GM12878 (cell line): ENCODE measurements around the gene LEKR1. TPM values are rescaled to one million over a fixed set of nuclear protein-coding genes. Genes with fewer than 3 reads are reported as not detected.

Experiments used
- ATAC-seq: fragments of 200-7000 bp; cut with Tn5 transposase; 3 replicates; pipeline ENCODE4 v1.9.1; 2020; ENCODE audit warnings: mild to moderate bottlenecking, moderate library complexity
- BruUV-seq: library from RNA; stranded (reverse); fragments of 400-500 nt; replicated peaks from 2 replicates; lab custom pipeline; 2021; lab: Mats Ljungman, UMichigan
- CTCF ChIA-PET: fragments of 300-600 bp; sonication (Branson Sonifier 250); formaldehyde crosslinking; extraction: SDS; loops from one replicate; lab custom pipeline; 2021; ENCODE audit warnings: inconsistent platforms; lab: Yijun Ruan, JAX
- POLR2A ChIA-PET: fragments of 350-600 bp; formaldehyde crosslinking; extraction: SDS; loops from one replicate; lab custom pipeline; 2021; ENCODE audit warnings: inconsistent platforms; lab: Charles Lee
- RAD21 ChIA-PET: fragments of 300-600 bp; sonication (Branson Sonifier 250); formaldehyde crosslinking; loops from one replicate; lab custom pipeline; 2023; ENCODE audit warnings: antibody characterized with exemption; ENCODE audit not compliant: unreplicated experiment; lab: Charles Lee
- SMC1A ChIA-PET: fragments of 300-600 bp; sonication (Branson Sonifier 250); formaldehyde crosslinking; loops from one replicate; lab custom pipeline; 2023; ENCODE audit not compliant: unreplicated experiment, uncharacterized antibody; lab: Charles Lee
- DNase-seq: peaks from one replicate; pipeline ENCODE4 v3.0.0-alpha.2; 2011; ENCODE audit warnings: low read depth, low spot score
- FAIRE-seq: peaks from 3 replicates; lab custom pipeline; 2011; peaks lifted over from hg19 to GRCh38; lab: Jason Lieb, UNC
- H2AFZ ChIP-seq: 2 replicates; pipeline ENCODE4 v1.6.0; 2011; ENCODE audit warnings: low read depth, low read length, control low read depth; ENCODE audit not compliant: control insufficient read depth
- H3K27ac ChIP-seq: 2 replicates; pipeline ENCODE4 v1.5.1; 2011; ENCODE audit warnings: control low read depth; ENCODE audit not compliant: control insufficient read depth, insufficient read depth
- H3K27me3 ChIP-seq, 2 experiments: replicated peaks in 1 of 2; 2 replicates each; pipeline versions ENCODE4 v1.6.0 to v1.6.1; 2011; ENCODE audit warnings: low read length in 1 of 2; ENCODE audit not compliant: control insufficient read depth in 2 of 2, insufficient read depth in 2 of 2
- H3K36me3 ChIP-seq, 2 experiments: 2 replicates each; pipeline ENCODE4 v1.5.1; 2011; ENCODE audit warnings: low read length in 1 of 2; ENCODE audit not compliant: control insufficient read depth in 2 of 2, insufficient read depth in 2 of 2
- H3K4me1 ChIP-seq: 2 replicates; pipeline ENCODE4 v1.6.1; 2011; ENCODE audit warnings: mild to moderate bottlenecking, low read length, moderate library complexity, mixed read lengths; ENCODE audit not compliant: control insufficient read depth, insufficient read depth
- H3K4me2 ChIP-seq: 2 replicates; pipeline ENCODE4 v1.6.0; 2011; ENCODE audit warnings: control low read depth; ENCODE audit not compliant: control insufficient read depth, insufficient read depth
- H3K4me3 ChIP-seq: fragments of 200-600 bp; sonication (generic); 2 replicates; pipeline ENCODE4 v1.5.1; 2016
- H3K79me2 ChIP-seq: 2 replicates; pipeline ENCODE4 v1.6.0; 2011; ENCODE audit warnings: low read length; ENCODE audit not compliant: control insufficient read depth, insufficient read depth
- H3K9ac ChIP-seq: 2 replicates; pipeline ENCODE4 v1.8.0; 2011; ENCODE audit warnings: low read length, control low read depth, mixed read lengths; ENCODE audit not compliant: control insufficient read depth, insufficient read depth
- H3K9me3 ChIP-seq: replicated peaks from 3 replicates; pipeline ENCODE4 v1.5.1; 2011; ENCODE audit warnings: mild to moderate bottlenecking, low read length; ENCODE audit not compliant: control insufficient read depth, insufficient read depth
- H4K20me1 ChIP-seq: 2 replicates; pipeline ENCODE4 v1.6.0; 2011; ENCODE audit not compliant: control insufficient read depth, insufficient read depth
- BACH1 ChIP-seq: fragments of 450-650 bp; IDR thresholded peaks from 2 replicates; pipeline ENCODE4 v1.6.1; 2017; ENCODE audit warnings: mild to moderate bottlenecking, borderline replicate concordance
- CREB1 ChIP-seq: IDR thresholded peaks from 2 replicates; pipeline ENCODE4 v1.6.1; 2012; ENCODE audit warnings: low read depth, mild to moderate bottlenecking, inconsistent platforms
- E2F8 ChIP-seq: fragments of 450-650 bp; IDR thresholded peaks from 2 replicates; pipeline ENCODE4 v1.6.1; 2018; ENCODE audit warnings: mild to moderate bottlenecking, low read depth, moderate library complexity; ENCODE audit not compliant: partially characterized antibody
- E4F1 ChIP-seq: fragments of 450-650 bp; IDR thresholded peaks from 2 replicates; pipeline ENCODE4 v1.6.1; 2018; ENCODE audit warnings: borderline replicate concordance, mild to moderate bottlenecking; ENCODE audit not compliant: partially characterized antibody
- ELK1 ChIP-seq: IDR thresholded peaks from 2 replicates; pipeline ENCODE4 v1.6.1; 2012; ENCODE audit warnings: low read depth, low read length, improper control_type of control experiment
- EZH2 ChIP-seq: IDR thresholded peaks from 2 replicates; pipeline ENCODE4 v1.6.1; 2012; ENCODE audit warnings: low read depth, mild to moderate bottlenecking, control low read depth, inconsistent platforms, low read length, borderline replicate concordance; ENCODE audit not compliant: control insufficient read depth
- NFYB ChIP-seq: IDR thresholded peaks from 2 replicates; pipeline ENCODE4 v1.6.1; 2011; ENCODE audit warnings: low read depth, mild to moderate bottlenecking, low read length, improper control_type of control experiment, moderate library complexity; ENCODE audit not compliant: insufficient read depth
- PAX8 ChIP-seq: fragments of 450-650 bp; IDR thresholded peaks from 2 replicates; pipeline ENCODE4 v1.6.1; 2017; ENCODE audit warnings: mild to moderate bottlenecking, moderate library complexity
- RAD51 ChIP-seq: fragments of 450-650 bp; IDR thresholded peaks from 2 replicates; pipeline ENCODE4 v1.6.1; 2016; ENCODE audit warnings: moderate library complexity, mild to moderate bottlenecking, inconsistent platforms
- RB1 ChIP-seq: fragments of 450-650 bp; formaldehyde crosslinking; IDR thresholded peaks from 2 replicates; pipeline ENCODE4 v1.6.1; 2017; ENCODE audit warnings: mild to moderate bottlenecking, borderline replicate concordance
- SUZ12 ChIP-seq: fragments of 200-600 bp; sonication (generic); IDR thresholded peaks from one replicate; pipeline ENCODE4 v1.6.1; 2018; ENCODE audit warnings: antibody characterized with exemption, mild to moderate bottlenecking; ENCODE audit not compliant: unreplicated experiment
- TBL1XR1 ChIP-seq: IDR thresholded peaks from 2 replicates; pipeline ENCODE4 v1.6.1; 2012; ENCODE audit warnings: low read depth, low read length, improper control_type of control experiment
- ZNF207 ChIP-seq: fragments of 450-650 bp; IDR thresholded peaks from 2 replicates; pipeline ENCODE4 v1.6.1; 2014; ENCODE audit warnings: antibody characterized with exemption, mild to moderate bottlenecking, borderline replicate concordance
- WGBS: methylation state at CpG from one replicate; pipeline ENCODE4 v1.1.6; 2016; ENCODE audit warnings: low lambda C conversion rate; ENCODE audit not compliant: insufficient replicate concordance, insufficient coverage; ENCODE audit errors: missing lambda C conversion rate; 5-methylcytosine and 5-hydroxymethylcytosine counted together
- in situ Hi-C: fragments of 300-500 bp; cut with MboI; formaldehyde crosslinking; loops from 9 replicates; pipeline ENCODE4 v1.14.3; 2018; ENCODE audit warnings: mixed read lengths
- intact Hi-C: fragments of 100-400 bp; cut with micrococcal nuclease; formaldehyde crosslinking; loops from one replicate; pipeline ENCODE4 v1.14.2; 2022; ENCODE audit not compliant: unreplicated experiment
- polyA plus RNA-seq, 11 experiments: library from polyadenylated mRNA; depleted of rRNA in 4 of 11; unstranded in 6 of 11; stranded (reverse) in 5 of 11; fragments of >200 nt; fragmentation: Nextera tagmentation in 4 of 11; fragmentation: Illumina TruSeq in 1 of 11; extraction: Ambion mirVana in 4 of 11; extraction: Trizol in 1 of 11; gene quantifications; 1 replicate in 1 of 11; 2 replicates in 10 of 11; pipeline versions ENCODE4 v1.2.1 to v1.2.3, GENCODE V29; 2011 to 2016; ENCODE audit warnings: inconsistent platforms in 2 of 11, missing spikeins in 2 of 11, low read depth in 1 of 11
- total RNA-seq, 4 experiments: library from RNA; depleted of rRNA in 3 of 4; stranded (reverse); fragments of >200 nt in 3 of 4; fragmentation: Illumina TruSeq in 1 of 4; extraction: Trizol in 1 of 4; gene quantifications; 2 replicates each; pipeline versions ENCODE4 v1.2.1 to v1.2.3, GENCODE V29; 2013 to 2021

Gene LEKR1
- total and polyA plus RNA-seq, 10 of the 15 experiments (the other 5 are each of a cell fraction or from before 2014, with no cell fraction given) = 0.48 to 3.2 (median 1.3) TPM

- no peak for TF ChIP-seq ELK1
- no peak for TF ChIP-seq E2F8
- TF ChIP-seq TBL1XR1 = no peak
- no peak for TF ChIP-seq PAX8
- TF ChIP-seq SUZ12 = no peak
- TF ChIP-seq BACH1 = no peak
- no peak for TF ChIP-seq RB1
- TF ChIP-seq CREB1 = no peak
Observed at GRCh38 chr3:157023226-157023625, 197.1 kb downstream of the LEKR1 start (continued).

GRCh38 chr3:157026091-157026490, 199.9 kb downstream of the LEKR1 start:
- Histone ChIP-seq H3K27me3 (no peaks in the 10 kb centered on the region), H4K20me1 (no peaks in the 10 kb centered on the region), H3K36me3 (no peaks in the 10 kb centered on the region), H3K4me3 (no peak overlapping the region), H3K4me1 (no peaks in the 10 kb centered on the region), H3K9ac (no peak overlapping the region), H3K9me3 (no peaks in the 10 kb centered on the region; the same call in 2 of the 3 replicates), H3K27ac (no peak overlapping the region), H3K4me2 (no peak overlapping the region), H2AFZ (no peak overlapping the region), H3K79me2 (no peaks in the 10 kb centered on the region)
- SMC1A ChIA-PET = interaction anchor here (1.0 to 1.2 kb wide), 2 partner anchors 17 to 209 kb away, joined by 3 read pairs; no protein-coding TSS in a partner anchor
- POLR2A ChIA-PET = no interaction called here
- in situ Hi-C loops (no loop called here), intact Hi-C loops (no loop called here)
- CTCF ChIA-PET = interaction anchor here (0.6 kb wide), 1 partner anchor 193 kb away, joined by 3 read pairs; no protein-coding TSS in a partner anchor
- 40% methylated on average over 1 of the region's 1 CpG for WGBS
- no peak for ATAC-seq
- DNase-seq = no peak
- BruUV-seq = no TSS peak
- RAD21 ChIA-PET = interaction anchor here (1.6 kb wide), 1 partner anchor 47 kb away, joined by 3 read pairs; no protein-coding TSS in a partner anchor
- no peak for FAIRE-seq
- TF ChIP-seq E4F1 (no peak), EZH2 (no peak), ZNF207 (no peak), RAD51 (no peak), NFYB (no peak)
